GM19193 (cell line): ENCODE data around the gene MRPL14.

Source experiments
- POLR2A ChIP-seq: IDR thresholded peaks from 4 replicates; pipeline ENCODE4 v1.6.1; 2011; ENCODE audit not compliant: insufficient read depth, insufficient read length; ENCODE audit errors: extremely low read depth

The MRPL14 gene

DNA sequence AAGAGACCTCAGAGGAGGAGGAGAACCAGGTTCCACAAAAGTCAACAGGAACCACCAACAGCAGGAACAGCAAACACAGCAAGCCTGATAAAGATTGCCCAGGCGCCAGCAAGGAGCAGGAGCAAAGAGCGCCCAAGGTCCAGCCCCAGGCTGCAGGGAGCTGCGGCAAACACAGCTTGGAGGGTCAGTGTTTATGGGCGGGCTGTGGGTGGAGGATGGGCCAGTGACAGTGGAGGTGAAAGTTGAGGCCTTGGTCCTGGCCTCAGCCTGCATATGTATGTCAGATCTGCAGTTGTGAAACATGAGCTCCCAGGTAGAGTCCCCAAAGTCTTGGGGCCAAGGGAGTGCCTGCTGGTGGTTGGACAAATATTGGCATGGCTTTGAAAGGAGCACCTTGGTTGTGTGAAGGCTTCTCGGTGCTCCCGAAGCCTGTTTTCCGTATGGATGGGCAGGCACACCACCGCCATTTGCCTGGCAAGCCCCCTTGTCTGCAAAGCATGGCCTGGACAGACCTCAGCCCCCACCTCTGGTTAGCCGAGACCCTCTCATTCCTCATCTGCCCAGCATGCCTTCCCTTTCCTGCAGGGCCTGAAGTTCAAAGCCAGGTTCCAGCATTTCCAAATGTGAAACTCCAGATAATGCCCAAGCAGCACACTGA lies 29.4 kb upstream of the MRPL14 start:
- no peak for TF ChIP-seq POLR2A

DNA sequence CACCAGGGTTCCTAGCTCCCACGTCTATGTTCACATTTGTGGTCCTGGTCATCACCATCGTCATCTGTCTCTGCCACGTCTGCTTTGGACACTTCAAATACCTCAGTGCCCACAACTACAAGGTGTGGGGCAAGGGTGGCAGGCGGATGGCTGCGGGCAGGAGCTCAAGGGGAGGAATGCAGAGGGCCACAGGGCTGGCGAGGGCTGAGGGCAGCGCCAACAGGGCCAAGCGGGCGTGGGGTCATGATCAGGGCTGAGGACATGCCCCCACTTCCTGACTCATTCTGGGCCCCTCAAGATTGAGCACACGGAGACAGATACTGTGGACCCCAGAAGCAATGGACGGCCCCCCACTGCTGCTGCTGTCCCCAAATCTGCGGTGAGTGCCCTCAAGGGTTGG lies 26.8 kb upstream of the MRPL14 start:
- TF ChIP-seq POLR2A = no peak

DNA sequence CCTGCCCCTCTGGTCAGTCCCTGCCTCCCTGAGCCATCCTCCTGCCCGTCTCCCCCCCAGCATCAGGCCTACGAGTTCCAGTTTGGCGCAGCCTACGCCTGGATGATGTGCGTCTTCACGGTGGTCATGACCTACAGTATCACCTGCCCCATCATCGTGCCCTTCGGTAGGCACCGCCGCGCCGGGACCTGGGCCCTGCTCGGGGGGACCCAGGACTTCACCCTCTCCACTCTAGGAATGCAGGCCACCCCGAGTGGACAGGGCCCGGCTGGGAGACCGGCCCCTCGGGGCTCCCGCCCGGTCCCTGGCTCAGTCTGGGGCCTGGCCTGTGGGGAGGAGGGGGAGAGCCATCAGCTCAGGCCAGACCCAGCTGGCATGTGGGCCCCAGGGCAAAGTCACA lies 25.3 kb upstream of the MRPL14 start:
- TF ChIP-seq POLR2A = no peak

DNA sequence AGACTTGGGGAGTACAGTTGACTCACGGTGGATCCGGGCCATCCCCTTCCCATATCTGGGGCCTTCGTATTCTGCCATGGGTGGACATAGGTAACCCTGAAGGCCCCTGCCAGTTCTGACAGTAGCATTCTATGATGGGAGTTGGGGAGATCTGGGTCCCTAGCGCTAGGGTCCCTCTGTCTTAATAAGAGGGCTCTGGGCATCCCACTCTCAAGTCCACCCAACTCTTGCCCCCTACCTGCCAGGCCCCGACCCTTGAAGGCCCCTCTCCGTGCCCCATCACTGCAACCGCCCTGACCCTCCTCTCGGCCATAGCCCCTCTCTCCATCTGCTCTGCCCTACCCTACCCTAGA lies 24.8 kb upstream of the MRPL14 start:
- TF ChIP-seq POLR2A = no peak

- TF ChIP-seq POLR2A = no peak
Measured at GRCh38 chr6:44151348-44152108, 24.3 kb upstream of the MRPL14 start.

GRCh38 chr6:44150317-44150917 lies 23.2 kb upstream of the MRPL14 start:
- TF ChIP-seq POLR2A = no peak

GRCh38 chr6:44149369-44150012 lies 22.2 kb upstream of the MRPL14 start:
- no peak for TF ChIP-seq POLR2A

GRCh38 chr6:44148306-44148705 lies 21.1 kb upstream of the MRPL14 start:
- no peak for TF ChIP-seq POLR2A

- TF ChIP-seq POLR2A = no peak
Measured at GRCh38 chr6:44147256-44147655, 20.0 kb upstream of the MRPL14 start.

GRCh38 chr6:44146685-44147084 lies 19.4 kb upstream of the MRPL14 start:
- TF ChIP-seq POLR2A = no peak

- no peak for TF ChIP-seq POLR2A
Measured at GRCh38 chr6:44145839-44146238, 18.6 kb upstream of the MRPL14 start.

DNA sequence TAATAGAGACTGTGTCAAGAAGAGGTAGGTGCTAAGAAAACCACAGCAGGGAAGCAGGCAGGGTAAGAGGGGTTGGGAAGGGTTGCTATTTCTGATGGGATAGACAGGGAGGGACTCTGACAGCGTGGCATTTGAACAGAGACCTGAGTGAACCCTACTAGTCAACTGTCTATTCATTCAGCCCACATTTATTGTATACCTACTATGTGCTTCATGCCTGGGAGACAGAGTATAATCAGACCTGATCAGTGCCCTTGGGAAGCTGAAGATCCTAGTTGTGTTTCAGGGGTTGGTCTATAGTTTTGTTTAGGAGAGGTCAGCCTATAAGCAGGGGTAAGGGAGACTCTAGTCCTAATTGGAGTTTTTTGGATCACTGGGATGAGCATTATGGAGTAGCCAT lies 16.5 kb upstream of the MRPL14 start:
- no peak for TF ChIP-seq POLR2A

- no peak for TF ChIP-seq POLR2A
Measured at GRCh38 chr6:44142835-44143234, 15.6 kb upstream of the MRPL14 start.

- TF ChIP-seq POLR2A = no peak
Measured at GRCh38 chr6:44139351-44139743, 12.1 kb upstream of the MRPL14 start.

GRCh38 chr6:44138717-44139350 lies 11.6 kb upstream of the MRPL14 start:
- TF ChIP-seq POLR2A = no peak

- no peak for TF ChIP-seq POLR2A
Measured at GRCh38 chr6:44135875-44136274, 8.6 kb upstream of the MRPL14 start.

GRCh38 chr6:44135173-44135758 lies 8.0 kb upstream of the MRPL14 start:
- TF ChIP-seq POLR2A = no peak
